CD14-positive monocyte (primary cell): Measurements from ENCODE around the gene CDC42EP4. TPM values are rescaled to one million over a fixed set of nuclear protein-coding genes. Genes with fewer than 3 reads are reported as not detected.
"Not testable (repeated sequence)": the region's sequence is repeated elsewhere in the genome, so short reads cannot be mapped to it uniquely, and the experiment has no call there.

Experiments used
- DNase-seq, 3 donors: peaks; one replicate each; pipeline ENCODE4 v3.0.0-alpha.2; 2011 to 2022
- H2AFZ ChIP-seq: 2 replicates; pipeline ENCODE4 v1.6.0; 2012; ENCODE audit warnings: mild to moderate bottlenecking, low read depth, low read length, inconsistent platforms; ENCODE audit not compliant: insufficient read depth, poor library complexity, severe bottlenecking
- H3K27ac ChIP-seq, 2 donors: 1 replicate in 1 of 2; 2 replicates in 1 of 2; pipeline ENCODE4 v1.5.1; 2012 to 2013; ENCODE audit warnings: low read length in 2 of 2, control low read depth in 1 of 2, inconsistent platforms in 1 of 2, low read depth in 1 of 2, mild to moderate bottlenecking in 1 of 2
- H3K27me3 ChIP-seq, 2 donors: one replicate each; pipeline versions ENCODE4 v1.6.0 to v1.6.1; 2011 to 2013; ENCODE audit warnings: low read length in 2 of 2; ENCODE audit not compliant: control insufficient read depth in 2 of 2, insufficient read depth in 2 of 2
- H3K36me3 ChIP-seq, 2 donors: replicated peaks in 1 of 2; 1 replicate in 1 of 2; 2 replicates in 1 of 2; pipeline versions ENCODE4 v1.5.1 to v1.6.1; 2012 to 2013; ENCODE audit warnings: low read length in 2 of 2, control low read depth in 1 of 2, inconsistent platforms in 1 of 2, mild to moderate bottlenecking in 1 of 2; ENCODE audit not compliant: insufficient read depth in 2 of 2, control insufficient read depth in 1 of 2
- H3K4me1 ChIP-seq, 2 donors: 1 replicate in 1 of 2; 2 replicates in 1 of 2; pipeline versions ENCODE4 v1.5.1 to v1.6.1; 2012 to 2013; ENCODE audit warnings: low read length in 2 of 2, control low read depth in 1 of 2, inconsistent platforms in 1 of 2, mild to moderate bottlenecking in 1 of 2, moderate library complexity in 1 of 2; ENCODE audit not compliant: insufficient read depth in 2 of 2, control insufficient read depth in 1 of 2
- H3K4me2 ChIP-seq: replicated peaks from 2 replicates; pipeline ENCODE3; 2012; ENCODE audit warnings: low read length, moderate library complexity, mild to moderate bottlenecking; ENCODE audit not compliant: poor library complexity, severe bottlenecking; ENCODE audit errors: extremely low read depth
- H3K4me3 ChIP-seq, 3 experiments: fragments of 200-600 bp in 1 of 3; sonication (generic) in 1 of 3; replicated peaks in 1 of 3; 1 replicate in 2 of 3; 2 replicates in 1 of 3; pipeline ENCODE4 v1.5.1; 2011 to 2013; ENCODE audit warnings: low read length in 3 of 3, mild to moderate bottlenecking in 3 of 3, control low read depth in 2 of 3, low read depth in 2 of 3, inconsistent platforms in 1 of 3, moderate library complexity in 1 of 3
- H3K79me2 ChIP-seq: 2 replicates; pipeline ENCODE4 v1.6.0; 2012; ENCODE audit warnings: mild to moderate bottlenecking, control low read depth, inconsistent platforms, low read length, moderate library complexity; ENCODE audit not compliant: insufficient read depth
- H3K9ac ChIP-seq: 2 replicates; pipeline ENCODE4 v1.6.0; 2017; ENCODE audit warnings: low read length, mild to moderate bottlenecking; ENCODE audit not compliant: insufficient read depth, poor library complexity, severe bottlenecking
- H3K9me3 ChIP-seq, 2 donors: replicated peaks in 1 of 2; 1 replicate in 1 of 2; 2 replicates in 1 of 2; pipeline versions ENCODE4 v1.5.1 to v1.6.1; 2012 to 2013; ENCODE audit warnings: low read length in 2 of 2, control low read depth in 1 of 2; ENCODE audit not compliant: control insufficient read depth in 1 of 2, insufficient read depth in 1 of 2
- H4K20me1 ChIP-seq: 2 replicates; pipeline ENCODE4 v1.6.0; 2012; ENCODE audit warnings: mild to moderate bottlenecking, low read length, control low read depth, moderate library complexity; ENCODE audit not compliant: insufficient read depth
- H3K27ac Mint-ChIP-seq, 7 donors: one replicate each; pipeline ENCODE4 v1.8.0; 2020; ENCODE audit warnings: mild to moderate bottlenecking in 7 of 7, mixed read lengths in 7 of 7, moderate library complexity in 6 of 7, inconsistent platforms in 2 of 7
- H3K27me3 Mint-ChIP-seq, 3 donors: one replicate each; pipeline ENCODE4 v1.8.0; 2021 to 2022; ENCODE audit warnings: low read depth in 3 of 3, mild to moderate bottlenecking in 3 of 3, mixed read lengths in 3 of 3, moderate library complexity in 3 of 3, inconsistent platforms in 1 of 3
- H3K36me3 Mint-ChIP-seq, 2 donors: one replicate each; pipeline ENCODE4 v1.8.0; 2020; ENCODE audit warnings: mixed read lengths in 2 of 2, inconsistent platforms in 1 of 2, mild to moderate bottlenecking in 1 of 2
- H3K4me1 Mint-ChIP-seq: one replicate; pipeline ENCODE4 v1.8.0; 2020; ENCODE audit warnings: mild to moderate bottlenecking, mixed read lengths
- H3K4me3 Mint-ChIP-seq, 2 donors: one replicate each; pipeline ENCODE4 v1.8.0; 2020; ENCODE audit warnings: mild to moderate bottlenecking in 2 of 2, mixed read lengths in 2 of 2, moderate library complexity in 1 of 2
- H3K9me3 Mint-ChIP-seq, 7 donors: one replicate each; pipeline ENCODE4 v1.8.0; 2020 to 2022; ENCODE audit warnings: mixed read lengths in 7 of 7, mild to moderate bottlenecking in 6 of 7, moderate library complexity in 6 of 7, inconsistent platforms in 2 of 7
- CTCF ChIP-seq: fragments of 200-600 bp; IDR thresholded peaks from one replicate; pipeline ENCODE4 v1.8.0; 2022; ENCODE audit warnings: antibody characterized with exemption, mild to moderate bottlenecking
- WGBS: methylation state at CpG from one replicate; pipeline ENCODE4 v1.1.5; 2013; ENCODE audit warnings: missing lambda C conversion rate; ENCODE audit not compliant: insufficient coverage; 5-methylcytosine and 5-hydroxymethylcytosine counted together
- intact Hi-C, 2 donors: fragments of 100-400 bp; cut with micrococcal nuclease; formaldehyde crosslinking; loops; one replicate each; pipeline versions ENCODE4 v1.15.0 to v1.15.1; 2023
- polyA plus RNA-seq, 3 donors: library from polyadenylated mRNA; depleted of rRNA in 1 of 3; unstranded in 2 of 3; stranded (reverse) in 1 of 3; fragments of 300-500 nt in 2 of 3; fragments of >200 nt in 1 of 3; fragmentation: Illumina TruSeq in 2 of 3; gene quantifications; 1 replicate in 2 of 3; 2 replicates in 1 of 3; pipeline ENCODE4 v1.2.3, GENCODE V29; 2012 to 2021

CDC42EP4 gene
- polyA plus RNA-seq, 3 donors, result 6.4 to 12.7 (median 6.6) TPM

- peak overlapping the region; percentile 92 for H2AFZ ChIP-seq
- peaks cover 40% of the 10 kb centered on the region for H3K4me1 Mint-ChIP-seq
- peak overlapping the region; percentile 84 for H3K9ac ChIP-seq
- H3K9me3 ChIP-seq, result no peaks in the 10 kb centered on the region
- H3K4me1 ChIP-seq, result peaks cover 25 to 44% of the 10 kb centered on the region in 2 donors
- peaks cover 0 to 3% (median 0%) of the 10 kb centered on the region in 3 donors for H3K27me3 Mint-ChIP-seq
- H3K36me3 ChIP-seq, result no peaks in the 10 kb centered on the region
- no peaks in the 10 kb centered on the region for H3K9me3 Mint-ChIP-seq
- H3K27ac ChIP-seq, result peak overlapping the region; percentile 56 to 85
- peak overlapping the region; percentile 64 to 99 (median 99) for H3K4me3 ChIP-seq
- peak overlapping the region; percentile 99 for H3K4me2 ChIP-seq
- no peak for DNase-seq
- H3K27me3 ChIP-seq, result no peaks in the 10 kb centered on the region
- H4K20me1 ChIP-seq, result peaks cover 24% of the 10 kb centered on the region
- peaks cover 0 to 3% of the 10 kb centered on the region in 2 donors for H3K36me3 Mint-ChIP-seq
- intact Hi-C loops, result loop anchor here in 1 of 2 donors (5.0 kb wide), 1 partner anchor 56 kb away; no protein-coding TSS in a partner anchor
- WGBS, result under 1% methylated on average over 34 of the region's 38 CpGs
- H3K27ac Mint-ChIP-seq, result peak overlapping the region; percentile 84 to 94 (median 91)
- H3K79me2 ChIP-seq, result peaks cover 38% of the 10 kb centered on the region
- TF ChIP-seq CTCF, result no peak
- H3K4me3 Mint-ChIP-seq, result peak overlapping the region; percentile 95 to 96
Observed at GRCh38 chr17:73311428-73311780, 397 bp downstream of the CDC42EP4 start.

GRCh38 chr17:73309727-73310596, 1.8 kb downstream of the CDC42EP4 start:
- peak overlapping the region; percentile 89 to 91 for H3K4me3 Mint-ChIP-seq
- WGBS, result 12% methylated on average over 13 of the region's 21 CpGs
- Histone ChIP-seq H3K4me2 (peak overlapping the region; percentile 99), H3K27ac (peak overlapping the region in 1 of 2 donors; percentile 85), H3K9ac (peak overlapping the region; percentile 84), H2AFZ (peak overlapping the region; percentile 92), H3K4me3 (peak overlapping the region; percentile 64 to 99 (median 99)), H4K20me1 (peaks cover 30% of the 10 kb centered on the region), H3K4me1 (peaks cover 39 to 58% of the 10 kb centered on the region in 2 donors), H3K9me3 (no peaks in the 10 kb centered on the region), H3K36me3 (no peaks in the 10 kb centered on the region), H3K27me3 (no peaks in the 10 kb centered on the region), H3K79me2 (peaks cover 52% of the 10 kb centered on the region)
- H3K9me3 Mint-ChIP-seq, result no peaks in the 10 kb centered on the region
- H3K27me3 Mint-ChIP-seq, result peaks cover 0 to 3% (median 0%) of the 10 kb centered on the region in 3 donors
- intact Hi-C loops, result loop anchor here in 1 of 2 donors (5.0 kb wide), 1 partner anchor 57 kb away; no protein-coding TSS in a partner anchor
- H3K4me1 Mint-ChIP-seq, result peaks cover 52% of the 10 kb centered on the region
- no peak for DNase-seq
- peaks cover 0 to 3% of the 10 kb centered on the region in 2 donors for H3K36me3 Mint-ChIP-seq
- no peak for TF ChIP-seq CTCF
- H3K27ac Mint-ChIP-seq, result peak overlapping the region; percentile 82 to 94 (median 88)

GRCh38 chr17:73308959-73309358, 2.8 kb downstream of the CDC42EP4 start:
- H3K36me3 ChIP-seq, H3K27me3 ChIP-seq, H3K4me3 Mint-ChIP-seq, H3K9me3 Mint-ChIP-seq, H3K36me3 Mint-ChIP-seq, H2AFZ ChIP-seq, H3K27ac ChIP-seq, H3K27me3 Mint-ChIP-seq, DNase-seq, H3K4me2 ChIP-seq, H3K9ac ChIP-seq, H3K4me3 ChIP-seq, intact Hi-C loops, H3K9me3 ChIP-seq: not testable (repeated sequence)
- Histone ChIP-seq H3K79me2 (peaks cover 57% of the 10 kb centered on the region), H3K4me1 (peaks cover 43 to 63% of the 10 kb centered on the region in 2 donors), H4K20me1 (peaks cover 31% of the 10 kb centered on the region)
- Mint-ChIP-seq H3K27ac (peak overlapping the region in 1 of 7 donors; percentile 45), H3K4me1 (peaks cover 59% of the 10 kb centered on the region)
- WGBS, result 100% methylated on average over 1 of the region's 5 CpGs
